Raji (cell line): Measurements from ENCODE around the gene ATG2B.

Experiments
- POLR2A ChIP-seq: IDR thresholded peaks from 2 replicates; pipeline ENCODE4 v1.6.1; 2011; ENCODE audit warnings: low read depth, low read length, control low read depth; ENCODE audit not compliant: insufficient read depth

The ATG2B gene

GRCh38 chr14:96354246-96354645, 8.9 kb downstream of the ATG2B start:
- no peak for TF ChIP-seq POLR2A

DNA sequence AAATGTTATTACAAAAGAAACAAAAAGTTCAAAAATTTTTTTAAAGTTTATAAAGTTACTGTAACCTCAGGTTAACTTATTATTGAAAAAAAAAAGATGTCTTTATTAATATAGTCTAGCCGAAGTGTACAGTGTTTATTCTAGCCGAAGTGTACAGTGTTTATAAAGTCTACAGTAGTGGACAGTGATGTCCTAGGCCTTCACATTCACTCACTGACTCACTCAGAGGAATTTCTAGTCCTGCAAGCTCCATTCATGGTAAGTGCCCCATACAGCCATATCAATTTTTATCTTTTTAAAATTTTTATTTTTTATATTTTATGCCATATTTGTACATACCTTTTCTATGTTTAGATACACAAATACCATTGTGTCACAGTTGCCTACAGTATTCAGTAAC, 10.4 kb downstream of the ATG2B start:
- TF ChIP-seq POLR2A = no peak

GRCh38 chr14:96351986-96352385, 11.2 kb downstream of the ATG2B start:
- no peak for TF ChIP-seq POLR2A

- TF ChIP-seq POLR2A = no peak
Measured at GRCh38 chr14:96349286-96350075, 13.7 kb downstream of the ATG2B start.

DNA sequence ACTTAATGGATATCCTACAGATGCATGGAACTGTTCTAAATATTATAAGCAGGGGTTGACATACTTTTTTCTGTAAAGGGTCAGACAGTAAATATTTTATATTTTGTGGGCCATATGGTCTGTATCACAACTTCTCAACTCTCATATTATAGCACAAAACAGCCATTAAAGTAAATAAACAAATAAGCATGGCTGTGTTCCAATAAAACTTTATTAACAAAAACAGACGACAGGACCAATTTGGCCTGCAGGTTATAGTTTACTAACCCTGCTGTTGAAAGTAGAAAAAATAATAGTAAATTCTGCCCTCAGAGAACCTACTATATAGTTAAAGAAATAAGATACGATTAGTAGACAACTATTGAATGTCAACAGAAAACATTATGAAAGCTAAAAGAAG, 17.5 kb downstream of the ATG2B start:
- TF ChIP-seq POLR2A = no peak

GRCh38 chr14:96341323-96341722, 21.8 kb downstream of the ATG2B start:
- TF ChIP-seq POLR2A = no peak

DNA sequence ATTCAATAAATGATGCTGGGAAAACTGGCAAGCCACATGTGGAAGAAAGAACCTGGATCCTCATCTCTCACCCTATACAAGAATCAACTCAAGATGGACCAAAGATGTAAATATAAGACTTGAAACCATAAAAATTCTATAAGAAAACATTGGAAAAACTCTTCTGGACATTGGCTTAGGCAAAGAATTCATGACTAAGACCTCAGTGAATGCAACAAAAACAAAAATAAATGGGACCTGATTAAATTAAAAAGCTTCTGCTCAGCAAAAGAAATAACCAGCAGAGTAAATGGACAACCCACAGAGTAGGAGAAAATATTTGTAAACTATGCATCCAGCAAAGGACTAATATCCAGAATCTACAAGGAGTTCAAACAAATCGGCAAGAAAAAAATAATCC, 24.6 kb downstream of the ATG2B start:
- TF ChIP-seq POLR2A = no peak

- no peak for TF ChIP-seq POLR2A
Measured at GRCh38 chr14:96324219-96324618, 38.9 kb downstream of the ATG2B start.

GRCh38 chr14:96320605-96321004, 42.5 kb downstream of the ATG2B start:
- no peak for TF ChIP-seq POLR2A

DNA sequence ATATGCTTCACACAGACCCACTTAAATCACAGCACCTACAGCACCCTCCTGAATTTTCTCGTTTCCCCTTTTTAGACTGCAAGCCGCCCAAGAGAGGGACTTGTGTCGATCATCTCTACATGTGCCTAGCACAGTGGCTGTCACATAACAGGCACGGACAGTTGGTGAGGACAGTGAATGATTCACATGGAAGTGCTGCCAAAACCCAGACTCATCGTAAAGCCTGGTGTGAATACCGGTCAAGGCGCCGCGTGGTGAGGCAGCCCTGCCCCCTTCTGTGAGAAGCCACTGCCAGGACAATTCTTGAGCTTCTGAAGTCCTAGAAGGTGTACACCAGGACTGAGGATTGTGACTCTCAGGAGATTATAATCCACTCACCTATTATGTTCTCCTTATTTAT, 44.3 kb downstream of the ATG2B start:
- no peak for TF ChIP-seq POLR2A

GRCh38 chr14:96316087-96316486, 47.1 kb downstream of the ATG2B start:
- TF ChIP-seq POLR2A = no peak

DNA sequence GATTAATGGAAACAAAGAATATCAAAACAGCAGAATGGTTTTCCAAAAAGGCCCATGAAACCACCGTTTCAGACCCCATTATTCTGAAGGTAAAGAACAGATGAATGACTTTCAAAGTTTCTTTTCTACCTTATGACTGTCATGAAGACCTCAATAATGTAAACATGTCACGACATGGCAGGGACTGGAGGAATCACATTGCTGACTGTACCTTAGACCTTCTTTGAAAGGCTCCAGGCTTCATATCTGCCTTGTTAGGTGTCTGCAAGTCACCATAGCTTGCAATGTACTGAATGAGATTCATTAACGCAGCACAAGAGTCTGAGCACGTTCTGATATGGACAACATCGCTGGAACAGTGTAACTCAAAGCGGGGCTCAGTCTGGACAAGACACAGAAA, 52.2 kb downstream of the ATG2B start:
- TF ChIP-seq POLR2A = no peak

DNA sequence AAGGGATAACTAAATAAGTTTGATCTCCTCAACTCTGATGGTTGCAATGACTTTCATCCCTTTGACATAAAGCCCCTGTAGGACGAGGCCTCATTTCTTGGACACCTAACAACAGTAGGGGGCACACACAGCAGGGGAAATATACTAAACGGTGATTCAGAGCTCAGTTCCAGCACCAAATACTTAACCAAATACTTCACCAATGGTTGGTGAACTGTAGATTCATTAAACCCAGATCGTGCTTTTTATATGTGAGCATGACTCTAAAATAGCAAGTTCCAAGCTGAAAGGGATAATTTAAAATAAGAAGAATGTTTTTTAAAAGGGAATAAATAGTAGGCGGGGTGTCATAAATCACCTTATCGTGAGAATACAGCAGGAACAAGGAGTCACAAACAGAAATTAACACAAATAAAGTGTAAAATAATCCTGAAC, 53.2 kb downstream of the ATG2B start:
- no peak for TF ChIP-seq POLR2A

DNA sequence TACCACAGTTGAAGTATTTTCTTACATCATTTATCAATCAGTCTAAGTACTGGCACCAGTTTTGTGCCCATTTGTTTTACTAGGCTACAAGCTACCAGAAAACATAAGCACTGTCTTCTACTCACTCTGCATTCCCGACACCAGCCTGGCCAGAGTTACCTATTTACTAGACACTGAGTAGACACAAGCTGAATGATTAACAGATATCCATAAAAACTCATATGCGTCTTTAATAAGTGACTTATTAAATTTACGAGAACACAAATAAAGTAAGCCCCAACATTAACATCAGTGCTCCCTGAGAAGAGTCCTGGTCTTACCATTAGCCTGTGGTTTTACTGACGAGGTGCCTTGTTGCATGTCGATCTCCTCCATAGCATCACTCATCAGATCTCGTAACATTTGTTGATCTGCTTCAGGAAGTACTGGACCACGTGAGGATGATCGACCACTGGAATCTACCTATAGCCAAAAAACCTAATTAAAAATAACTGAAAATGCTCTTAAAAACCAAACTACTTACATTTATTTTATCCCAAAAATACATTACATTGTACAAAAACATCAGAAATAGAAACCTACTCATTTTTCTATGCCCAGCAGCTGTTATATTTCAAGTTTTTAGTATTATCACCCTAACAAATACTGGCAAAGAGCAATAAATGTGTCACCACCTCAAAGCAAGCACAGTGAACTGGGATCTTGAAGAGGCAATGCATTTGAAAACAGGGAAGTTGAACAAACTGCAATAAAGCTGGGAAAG, 53.8 kb downstream of the ATG2B start:
- TF ChIP-seq POLR2A = no peak

DNA sequence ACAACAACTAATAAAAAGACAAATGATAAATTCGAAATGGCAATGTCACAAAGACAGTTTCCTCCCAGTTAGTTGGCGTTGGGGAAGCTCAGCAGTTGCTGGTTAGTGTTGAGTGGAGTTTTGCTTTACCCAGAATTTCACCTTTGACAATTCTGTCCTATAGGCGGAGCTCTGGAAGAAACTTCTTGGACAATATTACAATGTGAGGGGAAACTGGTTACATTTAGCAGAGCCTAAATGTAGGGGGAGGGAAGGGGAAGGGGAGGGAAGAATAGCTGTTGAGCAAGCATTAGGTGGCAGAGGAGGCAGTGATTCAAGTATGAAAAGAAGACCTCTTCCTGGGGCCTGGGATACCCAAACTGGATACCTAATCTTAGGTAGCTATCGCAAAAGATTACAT, 55.7 kb downstream of the ATG2B start:
- TF ChIP-seq POLR2A = no peak

DNA sequence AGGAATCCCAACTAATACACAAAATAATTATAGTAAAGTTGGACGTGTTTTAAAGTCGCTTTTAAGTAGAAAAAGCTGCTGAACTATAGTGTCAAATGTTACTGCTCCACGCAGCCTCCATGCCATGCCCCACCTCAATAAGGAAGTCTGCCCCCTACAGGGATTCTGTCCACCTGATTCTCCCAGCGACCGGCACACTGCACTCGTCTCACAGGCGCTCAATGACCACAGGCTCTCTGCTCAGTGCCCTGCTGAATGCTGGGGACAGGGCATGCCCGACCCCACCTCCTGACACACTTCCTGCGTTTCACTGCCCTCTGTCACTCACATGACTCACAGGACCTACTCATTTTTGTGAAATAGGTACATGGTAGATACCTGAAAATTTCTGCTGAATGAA, 58.2 kb downstream of the ATG2B start:
- no peak for TF ChIP-seq POLR2A
